ENCODE measurements around the gene ALDH4A1. TPM values are rescaled to one million over a fixed set of nuclear protein-coding genes. Genes with fewer than 3 reads are reported as not detected.

The ALDH4A1 gene
- total RNA-seq, 1 experiment from 2014 or later: 31.0 TPM

- TF ChIP-seq HMGXB4 (CRISPR knock-in tag; IDR thresholded peaks at IDR 0.05) (no peak), ESRRA (CRISPR knock-in tag; IDR thresholded peaks at IDR 0.05; ENCODE audit: borderline replicate concordance) (no peak), AR (CRISPR knock-in tag; IDR thresholded peaks at IDR 0.05) (no peak), ZNF219 (CRISPR knock-in tag; IDR thresholded peaks at IDR 0.05; ENCODE audit: borderline replicate concordance) (no peak), CDX4 (CRISPR knock-in tag; IDR thresholded peaks at IDR 0.05; ENCODE audit: borderline replicate concordance) (no peak), PREB (CRISPR knock-in tag; IDR thresholded peaks at IDR 0.05; ENCODE audit: borderline replicate concordance) (no peak), ZSCAN18 (CRISPR knock-in tag; IDR thresholded peaks at IDR 0.05) (no peak), ELF4 (CRISPR knock-in tag; IDR thresholded peaks at IDR 0.05; ENCODE audit: low read depth) (no peak), ZNF425 (CRISPR knock-in tag; conservative IDR thresholded peaks at IDR 0.05) (no peak), CREB1 (CRISPR knock-in tag; IDR thresholded peaks at IDR 0.05) (no peak; the same call in 1 of the 2 replicates), ATF6 (CRISPR knock-in tag; IDR thresholded peaks at IDR 0.05) (no peak), PRDM15 (CRISPR knock-in tag; IDR thresholded peaks at IDR 0.05) (no peak), NFYB (CRISPR knock-in tag; conservative IDR thresholded peaks at IDR 0.05; ENCODE audit: low read depth) (peak; percentile 67), ZNF396 (CRISPR knock-in tag; IDR thresholded peaks at IDR 0.05; ENCODE audit: borderline replicate concordance) (no peak), ZNF512 (CRISPR knock-in tag; IDR thresholded peaks at IDR 0.05; ENCODE audit: borderline replicate concordance) (no peak), PRRX2 (CRISPR knock-in tag; IDR thresholded peaks at IDR 0.05) (no peak), ZNF317 (CRISPR knock-in tag; IDR thresholded peaks at IDR 0.05; ENCODE audit: borderline replicate concordance, low read depth) (no peak)
Observed at GRCh38 chr1:18902523-18903290, at the start of gene ALDH4A1 (continued).
